Measurements from ENCODE around the gene DDX56. TPM values are rescaled to one million over a fixed set of nuclear protein-coding genes. Genes with fewer than 3 reads are reported as not detected.

Gene DDX56
- total and polyA plus RNA-seq, 2 of the 4 experiments (the other 2 are of a cell fraction), result 59.4 to 67.7 TPM

GRCh38 chr7:44561481-44561880 lies 12.2 kb downstream of the DDX56 start:
- ChIA-PET POLR2A (ENCODE audit: unreplicated experiment) (no interaction called here), CTCF (no interaction called here)
- peaks cover 6% of the 10 kb centered on the region; the same call in 1 of the 2 replicates for H3K9me1 ChIP-seq (ENCODE audit: insufficient read depth, low read length)
- H3K9ac ChIP-seq (ENCODE audit: low read depth, low read length), result no peak overlapping the region
- H3K36me3 ChIP-seq (ENCODE audit: control insufficient read depth, insufficient read depth, low read length), result peaks cover 22% of the 10 kb centered on the region
- no peaks in the 10 kb centered on the region for H3K27me3 ChIP-seq (ENCODE audit: control insufficient read depth, insufficient read depth, low read length)
- H2BK15ac ChIP-seq (ENCODE audit: low read depth, low read length), result no peak overlapping the region
- intact Hi-C loops (cut with micrococcal nuclease), result no loop called here
- H3K18ac ChIP-seq (ENCODE audit: low read depth, low read length), result no peak overlapping the region
- no peak overlapping the region for H2AK5ac ChIP-seq (ENCODE audit: low read depth, low read length)
- no peak overlapping the region for H3K14ac ChIP-seq (replicated peaks; ENCODE audit: low read depth, low read length)
- H3K4me1 ChIP-seq (ENCODE audit: control insufficient read depth, insufficient read depth, low read length), result peaks cover 2% of the 10 kb centered on the region; the same call in 1 of the 2 replicates
- no peak overlapping the region for H2BK20ac ChIP-seq (ENCODE audit: low read depth, low read length)
- no peak overlapping the region for H3K23ac ChIP-seq (ENCODE audit: low read depth, low read length)
- H2AK9ac ChIP-seq (replicated peaks; ENCODE audit: low read depth, low read length, poor library complexity), result no peak overlapping the region
- no peak overlapping the region for H2BK120ac ChIP-seq (ENCODE audit: low read depth, low read length)
- no peak overlapping the region for H3K4me3 ChIP-seq (ENCODE audit: insufficient read depth, low read depth, low read length)
- ATAC-seq (ENCODE audit: low read depth) (no peak), DNase-seq (no peak)
- no peak overlapping the region for H4K91ac ChIP-seq (ENCODE audit: insufficient read depth, low read depth, low read length)
- in situ Hi-C loops (cut with MboI; ENCODE audit: low sequenced_read_pairs), result loop anchor here (10.0 kb wide), 1 partner anchor 317 kb away; no protein-coding TSS in a partner anchor
- no peak overlapping the region for H3K4me2 ChIP-seq (ENCODE audit: low read depth, low read length)
- peaks cover 20% of the 10 kb centered on the region for H4K20me1 ChIP-seq (ENCODE audit: insufficient read depth, low read length)
- dilution Hi-C loops (cut with HindIII; ENCODE audit: low sequenced_read_pairs, unreplicated experiment), result no loop called here
- H3K9me3 ChIP-seq (ENCODE audit: control insufficient read depth, insufficient read depth, low read length), result no peaks in the 10 kb centered on the region
- H2BK5ac ChIP-seq (ENCODE audit: low read depth, low read length, poor library complexity, severe bottlenecking), result no peak overlapping the region
- BruUV-seq (replicated peaks), result no TSS peak
- H2AFZ ChIP-seq (replicated peaks; ENCODE audit: low read length, poor library complexity), result no peak overlapping the region
- H4K8ac ChIP-seq (ENCODE audit: low read depth in 2 of 2, low read length in 2 of 2), result no peak overlapping the region
- H3K79me1 ChIP-seq (ENCODE audit: low read depth in 1 of 2, low read length in 2 of 2), result peaks cover 0 to 18% of the 10 kb centered on the region in 2 experiments; a peak in 2 of 4 replicates
- no peak overlapping the region for H4K5ac ChIP-seq (ENCODE audit: low read depth, low read length)
- H3K4ac ChIP-seq (ENCODE audit: low read depth, low read length), result no peak overlapping the region
- TF ChIP-seq CTCF (conservative IDR thresholded peaks at IDR 0.05; ENCODE audit: low read depth, low read length) (no peak), POLR2A (IDR thresholded peaks at IDR 0.05; ENCODE audit: low read depth, low read length) (no peak), FOS (IDR thresholded peaks at IDR 0.05; ENCODE audit: low read depth, low read length) (no peak), BHLHE40 (IDR thresholded peaks at IDR 0.05; ENCODE audit: low read depth, low read length) (no peak), MAZ (IDR thresholded peaks at IDR 0.05; ENCODE audit: borderline replicate concordance, low read depth, low read length) (no peak), RFX5 (IDR thresholded peaks at IDR 0.05; ENCODE audit: low read depth, low read length) (no peak)
- H3K27ac ChIP-seq (ENCODE audit: insufficient read depth, low read length), result no peak overlapping the region
- WGBS, 2 experiments (ENCODE audit: extremely low coverage in 2 of 2, insufficient read length in 1 of 2), result 88% methylated on average over 4 of the region's 6 CpGs; no CpG with 5 or more reads in 1 of the 2 experiments
- no peak overlapping the region for H3K56ac ChIP-seq (ENCODE audit: extremely low read depth, insufficient read depth, low read length)
